ENCODE measurements around the gene EDC3. TPM values are rescaled to one million over a fixed set of nuclear protein-coding genes. Genes with fewer than 3 reads are reported as not detected.
A peak's percentile ranks its signal among the peaks of the same experiment; 100 is the strongest.

The EDC3 gene
- polyA plus RNA-seq, 4 donors, result 13.5 to 29.2 (median 21.2) TPM

DNA sequence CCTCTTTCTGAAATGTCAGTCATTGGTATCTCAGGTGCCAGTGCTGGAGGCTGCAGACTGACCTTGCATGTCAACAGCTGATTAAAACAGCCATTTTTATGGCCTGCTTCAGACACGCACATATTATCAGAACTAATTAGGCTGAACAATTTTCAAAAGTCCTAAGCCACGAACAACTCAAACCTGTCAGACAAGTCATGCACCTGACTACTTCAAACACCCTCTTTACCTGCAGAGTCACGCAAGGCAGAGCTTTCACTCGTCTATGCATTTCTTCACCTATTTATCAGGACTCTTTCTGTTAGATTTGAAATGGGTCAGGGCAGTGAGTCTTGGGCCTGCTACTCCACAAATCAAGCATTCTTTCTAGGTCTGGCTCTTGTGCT lies 53.5 kb downstream of the EDC3 start:
- peak overlapping the region; percentile 71 to 84 (median 77) for H3K27ac ChIP-seq (ENCODE audit: low read depth in 1 of 3, low read length in 2 of 3)
- peak; percentile 85 to 90 for DNase-seq
- peaks cover 2 to 53% (median 6%) of the 10 kb centered on the region in 3 donors for H3K4me1 ChIP-seq (ENCODE audit: control insufficient read depth in 3 of 3, insufficient read depth in 2 of 3, low read depth in 1 of 3, low read length in 2 of 3)
- 13 to 60% (median 39%) methylated on average over 4 of the region's 4 CpGs for WGBS, 3 donors
- H3K27me3 ChIP-seq (ENCODE audit: control insufficient read depth in 3 of 3, insufficient read depth in 3 of 3, low read length in 3 of 3), result no peaks in the 10 kb centered on the region
- no peaks in the 10 kb centered on the region for H3K9me3 ChIP-seq (ENCODE audit: control insufficient read depth in 2 of 2, insufficient read depth in 1 of 2, low read depth in 1 of 2, low read length in 1 of 2)
- peaks cover under 1 to 33% (median 5%) of the 10 kb centered on the region in 3 donors for H3K36me3 ChIP-seq (ENCODE audit: control insufficient read depth in 3 of 3, insufficient read depth in 2 of 3, low read depth in 1 of 3, low read length in 3 of 3)
- no peak overlapping the region for H3K4me3 ChIP-seq (ENCODE audit: low read depth in 1 of 3, low read length in 3 of 3)
- no peak for FAIRE-seq

DNA sequence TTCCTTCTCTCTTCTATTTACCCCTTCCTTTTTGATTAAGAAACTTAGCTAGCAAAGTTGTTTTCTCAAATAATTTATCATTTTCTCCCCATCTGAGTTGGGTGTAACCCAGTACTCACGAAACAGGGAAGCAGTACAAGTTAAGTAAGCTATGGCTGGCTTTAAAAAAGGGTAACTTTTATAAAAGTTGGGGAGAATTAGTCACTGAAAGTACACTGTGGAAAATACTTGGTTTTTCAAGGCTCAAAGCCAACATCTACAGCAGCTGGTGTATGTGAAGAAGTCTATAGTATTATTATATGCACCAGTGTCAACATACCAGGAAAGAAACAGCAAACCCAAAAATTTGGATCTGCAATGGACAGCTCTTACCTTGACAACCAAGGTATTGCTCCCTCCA lies 54.7 kb downstream of the EDC3 start:
- 78 to 91% (median 85%) methylated on average over 1 of the region's 1 CpG for WGBS, 3 donors
- H3K4me3 ChIP-seq (ENCODE audit: low read depth in 1 of 3, low read length in 3 of 3), result no peak overlapping the region
- DNase-seq (no peak), FAIRE-seq (no peak)
- peaks cover 5 to 43% (median 12%) of the 10 kb centered on the region in 3 donors for H3K36me3 ChIP-seq (ENCODE audit: control insufficient read depth in 3 of 3, insufficient read depth in 2 of 3, low read depth in 1 of 3, low read length in 3 of 3)
- peaks cover 2 to 52% (median 9%) of the 10 kb centered on the region in 3 donors for H3K4me1 ChIP-seq (ENCODE audit: control insufficient read depth in 3 of 3, insufficient read depth in 2 of 3, low read depth in 1 of 3, low read length in 2 of 3)
- H3K27ac ChIP-seq (ENCODE audit: low read depth in 1 of 3, low read length in 2 of 3), result peak overlapping the region in 2 of 3 donors; percentile 12 to 68
- no peaks in the 10 kb centered on the region for H3K9me3 ChIP-seq (ENCODE audit: control insufficient read depth in 2 of 2, insufficient read depth in 1 of 2, low read depth in 1 of 2, low read length in 1 of 2)
- no peaks in the 10 kb centered on the region for H3K27me3 ChIP-seq (ENCODE audit: control insufficient read depth in 3 of 3, insufficient read depth in 3 of 3, low read length in 3 of 3)

DNA sequence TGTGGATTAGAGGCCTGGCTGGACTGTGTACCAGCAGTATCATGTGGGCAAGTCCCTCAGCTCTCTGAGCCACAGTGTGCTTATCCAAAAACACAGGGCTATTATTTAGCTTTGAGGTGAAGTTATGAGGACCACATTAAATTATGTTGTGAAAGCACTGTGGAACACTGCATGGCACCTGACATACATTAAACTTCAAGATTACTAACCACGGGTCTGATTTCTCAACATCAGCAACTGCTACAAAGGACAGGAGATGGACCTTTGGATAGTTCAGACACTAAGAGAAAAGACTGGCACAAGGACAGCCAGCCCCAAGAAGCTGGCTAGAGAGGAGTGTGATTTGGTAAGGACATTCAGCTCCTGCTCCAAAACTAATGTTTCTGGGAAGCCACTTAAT lies 58.8 kb downstream of the EDC3 start:
- Histone ChIP-seq H3K27me3 (ENCODE audit: control insufficient read depth in 3 of 3, insufficient read depth in 3 of 3, low read length in 3 of 3) (no peaks in the 10 kb centered on the region), H3K9me3 (ENCODE audit: control insufficient read depth in 2 of 2, insufficient read depth in 1 of 2, low read depth in 1 of 2, low read length in 1 of 2) (no peaks in the 10 kb centered on the region), H3K4me3 (ENCODE audit: low read depth in 1 of 3, low read length in 3 of 3) (no peak overlapping the region), H3K36me3 (ENCODE audit: control insufficient read depth in 3 of 3, insufficient read depth in 2 of 3, low read depth in 1 of 3, low read length in 3 of 3) (peaks cover 15 to 72% (median 22%) of the 10 kb centered on the region in 3 donors), H3K4me1 (ENCODE audit: control insufficient read depth in 3 of 3, insufficient read depth in 2 of 3, low read depth in 1 of 3, low read length in 2 of 3) (peaks cover 0 to 26% (median 9%) of the 10 kb centered on the region in 3 donors), H3K27ac (ENCODE audit: low read depth in 1 of 3, low read length in 2 of 3) (no peak overlapping the region)
- DNase-seq, result peak in 1 of 2 donors; percentile 48
- FAIRE-seq, result no peak
- WGBS, 3 donors, result 50 to 89% (median 54%) methylated on average over 1 of the region's 1 CpG

DNA sequence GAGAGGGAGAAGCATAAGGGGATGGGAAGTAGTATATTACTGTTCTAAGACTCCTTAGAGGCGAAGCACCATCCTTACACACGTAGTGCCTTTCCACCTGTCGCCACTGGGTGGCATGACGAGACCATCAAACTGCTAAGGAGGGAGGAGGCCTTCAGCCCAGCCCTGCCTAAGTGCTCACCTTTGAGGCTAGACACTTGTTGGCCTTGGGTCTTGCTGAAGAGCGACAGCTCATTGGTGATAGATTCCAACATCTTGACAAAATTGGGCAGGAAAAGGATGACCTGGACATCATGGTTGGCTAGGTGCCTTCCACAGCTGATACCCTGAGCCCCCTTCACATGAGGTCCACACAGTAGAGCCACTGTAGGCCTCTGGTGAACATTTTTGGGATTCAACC lies 60.6 kb downstream of the EDC3 start:
- WGBS, 3 donors, result 15 to 21% (median 18%) methylated on average over 5 of the region's 5 CpGs
- Histone ChIP-seq H3K4me1 (ENCODE audit: control insufficient read depth in 3 of 3, insufficient read depth in 2 of 3, low read depth in 1 of 3, low read length in 2 of 3) (peaks cover 0 to 8% (median 5%) of the 10 kb centered on the region in 3 donors), H3K27ac (ENCODE audit: low read depth in 1 of 3, low read length in 2 of 3) (no peak overlapping the region), H3K9me3 (ENCODE audit: control insufficient read depth in 2 of 2, insufficient read depth in 1 of 2, low read depth in 1 of 2, low read length in 1 of 2) (no peaks in the 10 kb centered on the region), H3K4me3 (ENCODE audit: low read depth in 1 of 3, low read length in 3 of 3) (no peak overlapping the region), H3K36me3 (ENCODE audit: control insufficient read depth in 3 of 3, insufficient read depth in 2 of 3, low read depth in 1 of 3, low read length in 3 of 3) (peaks cover 15 to 80% (median 25%) of the 10 kb centered on the region in 3 donors), H3K27me3 (ENCODE audit: control insufficient read depth in 3 of 3, insufficient read depth in 3 of 3, low read length in 3 of 3) (no peaks in the 10 kb centered on the region)
- FAIRE-seq, result no peak
- DNase-seq, result peak; percentile 77 to 84

DNA sequence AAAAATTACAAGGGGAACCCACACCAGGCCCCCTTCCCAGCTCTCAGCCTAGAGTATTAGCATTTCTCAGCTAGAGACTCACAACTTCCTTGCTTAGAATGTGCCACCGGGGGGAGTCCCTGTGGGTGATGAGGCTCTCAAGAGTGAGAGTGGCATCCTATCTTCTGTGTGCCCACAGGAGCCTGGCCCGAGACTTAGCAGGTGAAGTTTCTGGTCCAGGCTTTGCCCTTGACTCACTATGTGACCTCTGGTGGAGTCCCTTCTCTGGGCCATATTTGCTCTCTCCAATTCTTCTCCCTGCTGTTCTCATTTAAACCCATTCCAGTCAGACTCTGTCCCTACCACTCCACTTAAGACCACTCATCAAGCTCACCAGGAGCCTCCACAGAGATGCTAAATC lies 62.0 kb downstream of the EDC3 start:
- DNase-seq, result no peak
- H3K4me3 ChIP-seq (ENCODE audit: low read depth in 1 of 3, low read length in 3 of 3), result no peak overlapping the region
- H3K36me3 ChIP-seq (ENCODE audit: control insufficient read depth in 3 of 3, insufficient read depth in 2 of 3, low read depth in 1 of 3, low read length in 3 of 3), result peaks cover 19 to 80% (median 26%) of the 10 kb centered on the region in 3 donors
- H3K9me3 ChIP-seq (ENCODE audit: control insufficient read depth in 2 of 2, insufficient read depth in 1 of 2, low read depth in 1 of 2, low read length in 1 of 2), result no peaks in the 10 kb centered on the region
- H3K27ac ChIP-seq (ENCODE audit: low read depth in 1 of 3, low read length in 2 of 3), result no peak overlapping the region
- WGBS, 3 donors, result 70 to 78% (median 75%) methylated on average over 2 of the region's 2 CpGs
- FAIRE-seq, result no peak
- peaks cover 0 to 6% (median 5%) of the 10 kb centered on the region in 3 donors for H3K4me1 ChIP-seq (ENCODE audit: control insufficient read depth in 3 of 3, insufficient read depth in 2 of 3, low read depth in 1 of 3, low read length in 2 of 3)
- no peaks in the 10 kb centered on the region for H3K27me3 ChIP-seq (ENCODE audit: control insufficient read depth in 3 of 3, insufficient read depth in 3 of 3, low read length in 3 of 3)

DNA sequence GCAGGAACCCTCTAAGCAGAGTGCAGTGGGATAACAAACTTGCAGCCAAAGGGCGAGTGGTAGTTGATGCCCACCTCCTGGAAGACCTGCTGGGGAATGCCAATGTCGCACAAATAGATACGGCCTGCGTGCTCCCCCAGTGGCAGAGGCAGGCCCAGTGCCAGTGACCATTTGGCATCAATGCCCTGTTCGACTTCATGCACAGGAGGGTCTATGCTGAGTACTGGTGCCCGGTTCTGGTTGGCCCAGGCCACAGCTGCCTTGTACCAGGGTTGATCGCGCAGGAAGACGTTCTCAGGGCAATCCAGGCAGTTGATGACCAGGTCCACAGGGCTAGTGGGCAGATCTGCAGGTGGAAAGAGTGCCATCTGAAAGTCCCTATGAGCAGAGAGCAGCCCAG lies 63.2 kb downstream of the EDC3 start:
- H3K27ac ChIP-seq (ENCODE audit: low read depth in 1 of 3, low read length in 2 of 3), result no peak overlapping the region
- no peak for FAIRE-seq
- no peaks in the 10 kb centered on the region for H3K9me3 ChIP-seq (ENCODE audit: control insufficient read depth in 2 of 2, insufficient read depth in 1 of 2, low read depth in 1 of 2, low read length in 1 of 2)
- H3K4me1 ChIP-seq (ENCODE audit: control insufficient read depth in 3 of 3, insufficient read depth in 2 of 3, low read depth in 1 of 3, low read length in 2 of 3), result peaks cover 0 to 5% (median 5%) of the 10 kb centered on the region in 3 donors
- 93 to 94% (median 93%) methylated on average over 9 of the region's 9 CpGs for WGBS, 3 donors
- H3K4me3 ChIP-seq (ENCODE audit: low read depth in 1 of 3, low read length in 3 of 3), result no peak overlapping the region
- no peak for DNase-seq
- H3K27me3 ChIP-seq (ENCODE audit: control insufficient read depth in 3 of 3, insufficient read depth in 3 of 3, low read length in 3 of 3), result no peaks in the 10 kb centered on the region
- H3K36me3 ChIP-seq (ENCODE audit: control insufficient read depth in 3 of 3, insufficient read depth in 2 of 3, low read depth in 1 of 3, low read length in 3 of 3), result peaks cover 27 to 87% (median 28%) of the 10 kb centered on the region in 3 donors

- no peak overlapping the region for H3K27ac ChIP-seq (ENCODE audit: low read depth in 1 of 3, low read length in 2 of 3)
- WGBS, 3 donors, result 68 to 71% (median 69%) methylated on average over 8 of the region's 8 CpGs
- peak; percentile 55 to 71 for DNase-seq
- no peaks in the 10 kb centered on the region for H3K9me3 ChIP-seq (ENCODE audit: control insufficient read depth in 2 of 2, insufficient read depth in 1 of 2, low read depth in 1 of 2, low read length in 1 of 2)
- no peaks in the 10 kb centered on the region for H3K27me3 ChIP-seq (ENCODE audit: control insufficient read depth in 3 of 3, insufficient read depth in 3 of 3, low read length in 3 of 3)
- H3K36me3 ChIP-seq (ENCODE audit: control insufficient read depth in 3 of 3, insufficient read depth in 2 of 3, low read depth in 1 of 3, low read length in 3 of 3), result peaks cover 26 to 87% (median 30%) of the 10 kb centered on the region in 3 donors
- no peak overlapping the region for H3K4me3 ChIP-seq (ENCODE audit: low read depth in 1 of 3, low read length in 3 of 3)
- H3K4me1 ChIP-seq (ENCODE audit: control insufficient read depth in 3 of 3, insufficient read depth in 2 of 3, low read depth in 1 of 3, low read length in 2 of 3), result peaks cover 0 to 5% (median 0%) of the 10 kb centered on the region in 3 donors
- no peak for FAIRE-seq
These were observed 63.8 kb downstream of the EDC3 start for GRCh38 chr15:74631935-74632560.

GRCh38 chr15:74631408-74631807 lies 64.4 kb downstream of the EDC3 start:
- DNase-seq (no peak), FAIRE-seq (no peak)
- Histone ChIP-seq H3K4me3 (ENCODE audit: low read depth in 1 of 3, low read length in 3 of 3) (no peak overlapping the region), H3K9me3 (ENCODE audit: control insufficient read depth in 2 of 2, insufficient read depth in 1 of 2, low read depth in 1 of 2, low read length in 1 of 2) (no peaks in the 10 kb centered on the region), H3K27ac (ENCODE audit: low read depth in 1 of 3, low read length in 2 of 3) (no peak overlapping the region), H3K36me3 (ENCODE audit: control insufficient read depth in 3 of 3, insufficient read depth in 2 of 3, low read depth in 1 of 3, low read length in 3 of 3) (peaks cover 23 to 89% (median 28%) of the 10 kb centered on the region in 3 donors), H3K4me1 (ENCODE audit: control insufficient read depth in 3 of 3, insufficient read depth in 2 of 3, low read depth in 1 of 3, low read length in 2 of 3) (peaks cover 0 to 2% (median 0%) of the 10 kb centered on the region in 3 donors), H3K27me3 (ENCODE audit: control insufficient read depth in 3 of 3, insufficient read depth in 3 of 3, low read length in 3 of 3) (no peaks in the 10 kb centered on the region)
- 25 to 39% (median 30%) methylated on average over 3 of the region's 3 CpGs for WGBS, 3 donors

GRCh38 chr15:74631087-74631385 lies 64.8 kb downstream of the EDC3 start:
- Histone ChIP-seq H3K9me3 (ENCODE audit: control insufficient read depth in 2 of 2, insufficient read depth in 1 of 2, low read depth in 1 of 2, low read length in 1 of 2) (no peaks in the 10 kb centered on the region), H3K4me1 (ENCODE audit: control insufficient read depth in 3 of 3, insufficient read depth in 2 of 3, low read depth in 1 of 3, low read length in 2 of 3) (peaks cover 0 to 2% (median 0%) of the 10 kb centered on the region in 3 donors), H3K4me3 (ENCODE audit: low read depth in 1 of 3, low read length in 3 of 3) (no peak overlapping the region), H3K27ac (ENCODE audit: low read depth in 1 of 3, low read length in 2 of 3) (no peak overlapping the region), H3K36me3 (ENCODE audit: control insufficient read depth in 3 of 3, insufficient read depth in 2 of 3, low read depth in 1 of 3, low read length in 3 of 3) (peaks cover 24 to 89% (median 24%) of the 10 kb centered on the region in 3 donors), H3K27me3 (ENCODE audit: control insufficient read depth in 3 of 3, insufficient read depth in 3 of 3, low read length in 3 of 3) (no peaks in the 10 kb centered on the region)
- FAIRE-seq (no peak), DNase-seq (no peak)
- WGBS, 3 donors, result 68 to 76% (median 70%) methylated on average over 3 of the region's 3 CpGs

Data from small intestine (tissue), 7 donors.